Mucosa of descending colon (tissue), 3 donors: Measurements from ENCODE around the gene PPP1R1B. TPM values are rescaled to one million over a fixed set of nuclear protein-coding genes. Genes with fewer than 3 reads are reported as not detected.

Experiments used
- ATAC-seq: fragments of 200-7000 bp; cut with Tn5 transposase; one replicate; pipeline ENCODE4 v1.9.1; 2020; ENCODE audit warnings: mild to moderate bottlenecking, moderate library complexity
- DNase-seq, 3 donors: peaks; one replicate each; pipeline ENCODE4 v3.0.0-alpha.2; 2020
- H3K36me3 ChIP-seq: fragments of 200-600 bp; one replicate; pipeline ENCODE4 v1.8.0; 2021; ENCODE audit warnings: low read depth, mild to moderate bottlenecking
- H3K4me1 ChIP-seq: fragments of 200-600 bp; one replicate; pipeline ENCODE4 v1.8.0; 2021; ENCODE audit warnings: low read depth, mild to moderate bottlenecking
- H3K4me3 ChIP-seq: fragments of 200-600 bp; one replicate; pipeline ENCODE4 v1.8.0; 2021; ENCODE audit warnings: mild to moderate bottlenecking
- H3K9me3 ChIP-seq: fragments of 200-600 bp; one replicate; pipeline ENCODE4 v1.8.0; 2021; ENCODE audit warnings: mild to moderate bottlenecking
- CTCF ChIP-seq: fragments of 200-600 bp; IDR thresholded peaks from one replicate; pipeline ENCODE4 v1.8.0; 2022; ENCODE audit warnings: antibody characterized with exemption, mild to moderate bottlenecking
- intact Hi-C, 2 donors: fragments of 100-400 bp; cut with DNase I in 1 of 2; cut with micrococcal nuclease in 1 of 2; formaldehyde crosslinking; loops; one replicate each; pipeline versions ENCODE4 v1.11.0 to v1.11.1; 2022; cut with DNase I, micrococcal nuclease
- total RNA-seq, 3 donors: library from RNA; stranded (reverse); fragmentation: NEBNext Ultra II Directional in 2 of 3; extraction: Animal tissue kit (Norgen Biotek cat#: 25700) in 2 of 3; gene quantifications; one replicate each; pipeline versions ENCODE4 v1.2.1 to v1.2.4, GENCODE V29; 2021 to 2023
- donor health status: DM: no; HTN: no; CAD: no; lungs with moderate emphysema.
- donor health status: DM: no; HTN: no; CAD: no.
- donor health status: DM: no; HTN: yes; CAD: no.

The PPP1R1B gene
- total RNA-seq, 3 donors from 2014 or later, result 108 to 362 (median 356) TPM

- Histone ChIP-seq H3K9me3 (no peaks in the 10 kb centered on the region), H3K4me1 (peaks cover 30% of the 10 kb centered on the region), H3K36me3 (no peaks in the 10 kb centered on the region), H3K4me3 (no peak overlapping the region)
- ATAC-seq (no peak), DNase-seq (no peak)
- no peak for TF ChIP-seq CTCF
- intact Hi-C loops, result no loop called here
Observed at GRCh38 chr17:39640591-39641031, 13.9 kb downstream of the PPP1R1B start.

- intact Hi-C loops, result no loop called here
- Histone ChIP-seq H3K4me3 (no peak overlapping the region), H3K4me1 (peaks cover 27% of the 10 kb centered on the region), H3K9me3 (no peaks in the 10 kb centered on the region), H3K36me3 (no peaks in the 10 kb centered on the region)
- ATAC-seq (no peak), DNase-seq (no peak)
- TF ChIP-seq CTCF, result no peak
Observed at GRCh38 chr17:39641097-39641496, 14.3 kb downstream of the PPP1R1B start.

- Histone ChIP-seq H3K9me3 (no peaks in the 10 kb centered on the region), H3K4me3 (no peak overlapping the region), H3K36me3 (no peaks in the 10 kb centered on the region), H3K4me1 (peaks cover 20% of the 10 kb centered on the region)
- DNase-seq (no peak), ATAC-seq (no peak)
- TF ChIP-seq CTCF, result no peak
- intact Hi-C loops, result no loop called here
Observed at GRCh38 chr17:39641883-39642282, 15.1 kb downstream of the PPP1R1B start.

GRCh38 chr17:39642291-39643074 is 15.7 kb downstream of the PPP1R1B start:
- TF ChIP-seq CTCF, result no peak
- no peak for DNase-seq
- ATAC-seq, result peak; percentile 12
- H3K9me3 ChIP-seq, result no peaks in the 10 kb centered on the region
- intact Hi-C loops, result no loop called here
- no peaks in the 10 kb centered on the region for H3K36me3 ChIP-seq
- H3K4me3 ChIP-seq, result no peak overlapping the region
- peaks cover 20% of the 10 kb centered on the region for H3K4me1 ChIP-seq

- DNase-seq, result no peak
- intact Hi-C loops, result no loop called here
- no peak for TF ChIP-seq CTCF
- no peak overlapping the region for H3K4me3 ChIP-seq
- no peaks in the 10 kb centered on the region for H3K9me3 ChIP-seq
- no peaks in the 10 kb centered on the region for H3K36me3 ChIP-seq
- peaks cover 14% of the 10 kb centered on the region for H3K4me1 ChIP-seq
- peak; percentile 6 for ATAC-seq
Observed at GRCh38 chr17:39643271-39643670, 16.5 kb downstream of the PPP1R1B start.
